ENCODE measurements around the gene FANCB.

The FANCB gene

GRCh38 chrX:14832151-14832550 lies 40.7 kb downstream of the FANCB start:
- no peak for DNase-seq

- DNase-seq: no peak
Measured at GRCh38 chrX:14829643-14830042, 43.2 kb downstream of the FANCB start.

GRCh38 chrX:14826319-14826718 lies 46.5 kb downstream of the FANCB start:
- DNase-seq: no peak

GRCh38 chrX:14825851-14826250 lies 47.0 kb downstream of the FANCB start:
- no peak for DNase-seq

GRCh38 chrX:14819769-14820168 lies 53.1 kb downstream of the FANCB start:
- DNase-seq: no peak

GRCh38 chrX:14817571-14817970 lies 55.3 kb downstream of the FANCB start:
- DNase-seq: no peak

GRCh38 chrX:14802943-14803710 lies 69.7 kb downstream of the FANCB start:
- no peak for DNase-seq

GRCh38 chrX:14801136-14801535 lies 71.7 kb downstream of the FANCB start:
- no peak for DNase-seq

- DNase-seq: no peak
Measured at GRCh38 chrX:14798805-14799397, 74.0 kb downstream of the FANCB start.

All from DMS79 treated with DMSO at 0.1 percent for 48 hours (cell line).